Panc1 (cell line): ENCODE results near the gene RAX2.

Experiments
- CTCF ChIP-seq: fragments of 450-650 bp; IDR thresholded peaks from 2 replicates; pipeline ENCODE4 v1.5.1; 2017; ENCODE audit warnings: mild to moderate bottlenecking
- POLR2AphosphoS5 ChIP-seq: IDR thresholded peaks from 2 replicates; pipeline ENCODE4 v1.6.1; 2012; ENCODE audit warnings: mild to moderate bottlenecking, low read depth, low read length, moderate library complexity
- SIN3A ChIP-seq: IDR thresholded peaks from 2 replicates; pipeline ENCODE4 v1.6.1; 2012; ENCODE audit warnings: low read depth, mild to moderate bottlenecking, low read length, moderate library complexity, borderline replicate concordance; ENCODE audit not compliant: insufficient read depth
- TCF7L2 ChIP-seq: IDR thresholded peaks from 2 replicates; pipeline ENCODE4 v1.6.1; 2011; ENCODE audit warnings: mild to moderate bottlenecking, low read depth, low read length, inconsistent platforms

DNA sequence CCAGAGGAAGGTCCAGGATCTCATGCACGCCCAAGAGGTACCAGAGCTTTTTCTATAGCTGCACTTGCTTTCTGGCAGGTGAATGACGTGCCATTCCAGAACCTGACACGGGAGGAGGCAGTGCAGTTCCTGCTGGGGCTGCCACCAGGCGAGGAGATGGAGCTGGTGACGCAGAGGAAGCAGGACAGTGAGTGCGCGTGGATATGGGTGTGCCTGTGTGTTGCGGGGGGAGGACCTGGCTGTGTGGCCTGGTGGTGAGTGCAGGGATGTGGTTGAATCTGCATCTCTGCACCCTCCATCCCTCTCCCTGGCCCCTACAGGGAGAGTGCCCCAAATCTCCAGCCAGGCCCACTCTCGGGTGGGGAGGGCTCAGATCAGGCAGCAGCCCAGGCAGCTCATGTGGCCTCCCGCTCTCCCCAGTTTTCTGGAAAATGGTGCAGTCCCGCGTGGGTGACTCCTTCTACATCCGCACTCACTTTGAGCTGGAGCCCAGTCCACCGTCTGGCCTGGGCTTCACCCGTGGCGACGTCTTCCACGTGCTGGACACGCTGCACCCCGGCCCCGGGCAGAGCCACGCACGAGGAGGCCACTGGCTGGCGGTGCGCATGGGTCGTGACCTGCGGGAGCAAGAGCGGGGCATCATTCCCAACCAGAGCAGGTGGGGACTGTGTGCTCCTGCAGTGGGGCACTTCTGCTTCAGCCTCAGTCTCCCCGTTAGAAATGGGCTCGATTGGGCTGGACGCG, 33.4 kb downstream of the RAX2 start:
- TF ChIP-seq CTCF (no peak), TCF7L2 (no peak), POLR2AphosphoS5 (no peak), SIN3A (no peak)
